Stimulated activated CD4-positive, alpha-beta T cell treated with anti-CD3 and anti-CD28 coated beads, Interleukin-2, amount 100 ng/mL, for 4 hours (primary cell): ENCODE measurements around the gene TUBB4A.

ENCODE experiments used
- DNase-seq: peaks from one replicate; pipeline ENCODE4 v3.0.0-alpha.2; 2020; ENCODE audit warnings: low read depth

TUBB4A gene

GRCh38 chr19:6466526-6467248 is 35.4 kb downstream of the TUBB4A start:
- no peak for DNase-seq

DNA sequence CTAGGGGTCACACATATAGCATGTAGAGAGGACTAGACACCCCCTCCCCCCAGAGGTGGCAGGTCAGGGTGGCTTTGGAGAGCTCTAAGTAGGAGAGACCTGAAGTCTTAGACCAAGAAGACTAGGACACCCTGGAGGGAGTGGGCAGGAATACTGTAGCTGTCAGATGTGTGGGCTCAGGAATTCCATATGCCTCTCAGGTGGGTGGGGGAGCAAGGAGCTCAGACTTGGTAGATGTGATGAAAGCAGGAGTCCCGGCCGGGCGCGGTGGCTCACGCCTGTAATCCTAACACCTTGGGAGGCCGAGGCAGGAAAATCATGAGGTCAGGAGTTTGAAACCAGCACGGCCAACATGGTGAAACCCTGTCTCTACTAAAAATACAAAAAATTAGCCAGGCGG is 36.4 kb downstream of the TUBB4A start:
- DNase-seq = no peak

DNA sequence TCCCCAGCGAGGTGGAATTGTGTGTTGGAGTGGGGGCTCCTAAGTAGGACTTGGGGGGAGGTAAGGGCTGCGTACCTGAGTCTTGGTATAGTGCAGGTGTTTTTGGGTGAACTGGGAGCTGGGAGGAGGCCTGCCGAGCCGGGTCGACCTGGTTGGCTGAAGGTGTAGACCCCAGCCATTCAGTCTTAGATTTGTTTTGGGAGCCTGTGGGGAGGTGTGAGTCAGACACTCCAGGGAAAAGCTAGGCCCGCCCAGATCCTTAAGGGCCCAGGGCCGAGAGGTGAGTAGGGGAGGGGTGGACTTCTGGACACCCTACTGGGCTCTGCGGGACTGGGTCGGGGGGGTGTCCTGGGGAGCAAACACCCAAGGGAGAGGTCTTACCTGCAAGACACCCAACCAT is 37.1 kb downstream of the TUBB4A start:
- no peak for DNase-seq

- peak; percentile 42 for DNase-seq
These were observed 37.8 kb downstream of the TUBB4A start, which contains the start of gene CRB3 for GRCh38 chr19:6464070-6464873. Gene CRB3, plus strand, starts transcription at chr19:6464271. Its CDS starts 431 bp downstream, at chr19:6464702.

DNA sequence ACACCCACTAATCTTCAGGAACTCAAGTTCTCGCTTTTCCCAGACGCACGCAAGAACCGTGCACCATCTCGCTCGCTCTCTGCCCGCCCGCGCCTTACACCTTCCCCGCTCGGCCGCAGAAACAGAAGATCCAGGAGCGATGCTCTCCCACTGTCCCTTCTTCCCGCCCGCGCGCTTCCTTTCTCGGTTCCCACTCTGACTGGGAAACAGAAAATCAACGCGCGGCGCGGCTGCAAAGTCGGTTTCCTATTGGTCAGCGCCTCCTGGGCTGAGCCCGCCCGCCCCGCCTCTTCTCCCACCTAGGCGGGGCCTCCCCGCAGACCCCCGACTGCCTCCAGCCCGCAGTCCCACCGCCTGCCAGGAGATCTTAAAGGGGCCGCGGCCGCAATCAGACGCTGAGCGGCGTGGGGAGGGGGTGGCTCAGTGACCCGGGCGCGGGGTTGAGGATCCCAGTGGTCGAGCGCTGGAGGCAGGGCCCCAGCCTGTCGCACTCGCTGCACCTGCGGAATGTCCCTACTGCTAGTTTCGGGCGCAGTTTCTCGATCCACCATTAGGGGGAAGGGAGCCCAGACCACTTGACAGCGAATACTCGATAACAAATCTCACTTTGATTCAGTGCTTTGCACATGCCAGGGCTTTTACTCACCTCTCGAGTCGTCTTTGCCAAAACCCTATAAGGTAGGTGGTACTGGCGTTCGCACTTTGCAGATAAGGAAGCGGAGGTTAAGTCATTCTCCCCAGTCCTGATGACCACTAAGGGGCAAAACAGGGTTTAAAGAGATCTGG is 41.8 kb downstream of the TUBB4A start:
- DNase-seq = peak; percentile 95

- DNase-seq = peak; percentile 46
These were observed 42.6 kb downstream of the TUBB4A start, which contains the start of gene SLC25A23 for GRCh38 chr19:6459262-6460098. Gene SLC25A23, minus strand, starts transcription at chr19:6459792. Its CDS starts 164 bp downstream, at chr19:6459628.

- DNase-seq = no peak
These were observed 43.3 kb downstream of the TUBB4A start for GRCh38 chr19:6458695-6459261.

DNA sequence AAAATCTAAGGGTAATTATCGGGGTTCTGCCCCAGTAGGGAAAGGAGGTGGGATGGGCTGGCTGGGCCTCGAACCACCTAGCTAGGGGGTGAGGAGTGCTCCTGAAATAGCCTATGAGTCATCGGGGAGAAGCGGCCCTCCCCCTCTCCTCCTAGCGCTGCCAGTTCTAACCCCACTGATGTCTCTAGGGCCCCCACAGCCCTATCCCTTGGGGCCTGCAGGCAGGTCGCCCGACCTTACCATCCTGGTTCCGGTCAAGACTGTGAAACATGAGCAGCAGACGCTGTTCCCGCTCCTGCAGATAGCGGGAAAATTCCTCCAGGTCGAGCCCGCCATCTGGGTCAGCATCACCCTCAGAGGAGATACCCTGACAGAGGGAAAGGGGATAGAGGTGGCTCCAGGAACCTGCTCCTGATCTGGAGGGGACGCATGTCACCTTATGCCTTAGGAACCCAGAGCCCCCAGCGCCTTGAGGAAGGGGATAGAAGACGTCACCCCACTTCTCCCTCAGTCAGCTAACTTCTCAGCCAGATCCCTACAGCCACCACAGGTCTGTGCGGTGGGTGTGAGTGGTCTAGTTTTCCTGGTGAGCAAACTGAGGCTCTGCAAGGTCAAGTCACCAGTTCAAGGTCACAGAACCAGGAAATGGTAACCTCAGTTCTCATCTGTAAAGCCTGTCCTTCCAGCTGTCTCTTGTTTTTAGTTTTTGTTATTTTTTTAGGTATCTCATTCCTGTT is 44.0 kb downstream of the TUBB4A start:
- DNase-seq = no peak

DNA sequence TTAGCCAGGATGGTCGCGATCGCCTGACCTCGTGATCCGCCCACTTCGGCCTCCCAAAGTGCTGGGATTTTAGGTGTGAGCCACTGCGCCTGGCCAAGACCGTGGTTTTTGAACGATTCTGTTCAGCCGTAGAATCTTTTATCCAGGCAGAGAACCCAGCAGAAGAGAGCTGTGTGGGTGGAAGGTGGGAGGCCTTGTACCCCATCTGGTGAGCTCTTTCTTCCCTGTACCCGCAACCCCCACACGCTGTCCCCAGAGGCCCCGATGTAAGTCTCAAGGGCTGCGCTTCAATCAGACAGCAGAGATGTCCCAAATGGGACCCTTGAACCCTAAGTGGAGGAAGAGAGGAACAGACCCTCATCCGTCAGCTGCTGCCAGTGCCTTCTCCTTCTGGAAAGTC is 46.2 kb downstream of the TUBB4A start:
- no peak for DNase-seq

DNA sequence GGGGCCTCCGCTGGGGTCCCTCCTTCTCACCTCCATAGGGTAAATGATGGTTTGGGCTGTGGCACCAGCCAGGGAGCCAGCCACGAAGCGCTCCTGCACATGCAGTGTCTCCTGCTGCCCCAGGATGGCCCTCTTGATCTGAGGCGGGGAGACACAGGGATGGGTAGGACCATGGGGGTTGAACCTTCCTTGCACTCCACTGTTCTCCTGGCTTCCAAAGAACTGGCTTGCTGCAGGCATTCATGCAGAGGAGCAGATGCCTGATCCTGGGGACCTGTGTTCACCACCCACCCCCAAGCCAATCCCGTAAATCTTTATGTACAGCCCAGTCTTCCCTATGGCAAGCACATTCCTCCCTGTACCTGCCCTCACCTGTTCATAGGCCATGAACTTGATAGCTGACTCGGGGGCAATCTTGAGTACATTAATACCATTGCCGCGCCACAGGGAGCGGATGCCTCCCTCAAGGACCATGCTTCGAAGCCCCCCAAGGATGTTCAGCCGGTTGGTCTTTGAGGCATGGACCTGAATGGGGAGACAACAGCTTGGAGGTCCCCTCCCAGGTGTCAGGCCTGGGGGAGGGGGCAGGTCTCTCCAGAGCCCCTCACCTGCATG is 48.1 kb downstream of the TUBB4A start:
- no peak for DNase-seq

DNA sequence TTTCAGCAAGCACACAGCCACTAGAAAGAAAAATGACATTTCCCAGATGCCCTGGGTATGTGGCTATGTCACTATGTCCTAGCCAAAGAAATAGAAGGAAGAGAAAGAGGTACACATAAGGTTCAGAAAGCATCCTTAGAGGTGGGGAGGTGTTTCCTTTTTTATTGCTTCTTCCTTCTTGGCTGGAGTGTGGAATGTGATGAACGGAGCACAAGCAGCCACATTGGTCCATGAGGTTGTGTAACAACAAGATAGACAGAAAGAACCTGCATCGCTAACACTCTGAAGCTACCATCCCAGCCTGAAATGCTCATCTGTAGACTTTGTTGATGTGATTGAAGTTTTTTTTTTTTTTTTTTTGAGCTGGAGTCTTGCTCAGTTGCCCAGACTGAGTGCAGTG is 49.2 kb downstream of the TUBB4A start:
- no peak for DNase-seq

- no peak for DNase-seq
These were observed 49.9 kb downstream of the TUBB4A start for GRCh38 chr19:6452223-6452614.

GRCh38 chr19:6451583-6452222 is 50.4 kb downstream of the TUBB4A start:
- no peak for DNase-seq

DNA sequence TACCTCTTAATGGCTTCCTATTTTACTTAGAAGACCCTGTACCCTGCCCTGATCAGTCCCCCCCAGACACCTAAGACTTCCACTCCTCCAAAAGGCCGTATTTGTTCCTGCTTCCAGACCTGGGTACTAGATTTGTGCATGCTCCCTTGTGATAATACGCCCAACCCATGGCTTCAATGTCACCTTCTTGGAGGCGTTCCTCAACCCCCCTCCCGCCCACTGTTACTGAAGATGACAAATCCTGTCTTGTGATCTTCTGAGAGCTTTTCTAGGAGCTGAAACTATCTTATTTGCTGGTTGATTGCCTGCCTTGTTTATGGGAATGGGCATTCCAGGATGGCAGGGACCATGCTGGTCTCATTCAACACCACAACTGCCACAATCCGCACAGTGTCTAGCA is 51.9 kb downstream of the TUBB4A start:
- no peak for DNase-seq

DNA sequence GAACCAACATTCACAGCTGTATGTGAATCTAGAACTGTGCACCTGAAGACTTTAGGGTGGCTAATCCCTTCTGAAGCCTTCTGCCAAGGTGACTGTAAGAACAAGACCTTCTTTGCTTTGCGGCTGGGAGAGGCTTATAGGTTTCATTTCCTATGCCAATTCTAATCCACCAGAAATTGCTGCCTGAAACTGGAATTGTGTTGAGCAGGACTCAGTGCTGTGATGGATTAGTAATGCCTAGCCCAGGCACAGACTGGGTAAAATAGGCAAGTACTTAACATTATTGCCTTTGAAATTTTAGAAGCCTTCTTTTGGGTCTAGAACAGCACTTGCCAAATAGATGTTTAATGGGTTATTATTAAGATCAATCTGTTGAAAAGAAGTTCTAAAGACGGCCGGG is 54.1 kb downstream of the TUBB4A start:
- no peak for DNase-seq

- no peak for DNase-seq
These were observed 55.7 kb downstream of the TUBB4A start for GRCh38 chr19:6446452-6446851.
